ENCODE data around the gene WDR77. TPM values are rescaled to one million over a fixed set of nuclear protein-coding genes. Genes with fewer than 3 reads are reported as not detected.

Gene WDR77
- total and polyA plus RNA-seq, 9 of the 15 experiments (the other 6 are each of a cell fraction or from before 2014, with no cell fraction given): 20.6 to 160 (median 75.3) TPM

- TF ChIP-seq ZNF512 (tag; IDR thresholded peaks at IDR 0.05) (no peak), ZBTB34 (CRISPR knock-in tag; IDR thresholded peaks at IDR 0.05) (no peak), CAMTA2 (CRISPR knock-in tag; conservative IDR thresholded peaks at IDR 0.05) (no peak), NONO (IDR thresholded peaks at IDR 0.05; ENCODE audit: low read depth in 2 of 2, low read length in 1 of 2) (peak in 1 of 2 experiments; percentile 53; a peak in 1 of 4 replicates), USF2 (CRISPR knock-in tag; IDR thresholded peaks at IDR 0.05) (peak; percentile 91), RBM17 (IDR thresholded peaks at IDR 0.05; ENCODE audit: borderline replicate concordance, low read depth, low read length) (no peak)
Observed at GRCh38 chr1:111448918-111449702, at the start of gene WDR77, which contains the start of gene ATP5PB (continued).
